Caki2 (cell line): ENCODE results near the gene KCNG4. TPM values are rescaled to one million over a fixed set of nuclear protein-coding genes. Genes with fewer than 3 reads are reported as not detected.
A peak's percentile ranks its signal among the peaks of the same experiment; 100 is the strongest.

Source experiments
- DNase-seq: peaks from one replicate; pipeline ENCODE4 v3.0.0-alpha.2; 2015; ENCODE audit warnings: low read depth
- in situ Hi-C: cut with HindIII; loops from 2 replicates; pipeline ENCODE4 v1.10.0; 2016; ENCODE audit warnings: low sequenced_read_pairs, low pct_unique_long_range_greater_than_20kb, mixed read lengths
- total RNA-seq: library from RNA; depleted of rRNA; stranded (reverse); fragments of >200 nt; shearing (Covaris generic); gene quantifications from 2 replicates; pipeline ENCODE4 v1.2.3, GENCODE V29; 2014; ENCODE audit warnings: low replicate concordance

Gene KCNG4
- total RNA-seq, 1 experiment from 2014 or later, result not detected

- in situ Hi-C loops, result no loop called here
- DNase-seq, result no peak
Measured at GRCh38 chr16:84270071-84270470, 30.3 kb upstream of the KCNG4 start.

GRCh38 chr16:84268291-84269040 is 28.7 kb upstream of the KCNG4 start:
- in situ Hi-C loops, result no loop called here
- DNase-seq, result peak; percentile 34

GRCh38 chr16:84267380-84267779 is 27.6 kb upstream of the KCNG4 start:
- no peak for DNase-seq
- in situ Hi-C loops, result no loop called here

- peak; percentile 76 for DNase-seq
- in situ Hi-C loops, result no loop called here
Measured at GRCh38 chr16:84266451-84266850, 26.6 kb upstream of the KCNG4 start.

- in situ Hi-C loops, result no loop called here
- no peak for DNase-seq
Measured at GRCh38 chr16:84262939-84263338, 23.1 kb upstream of the KCNG4 start.

GRCh38 chr16:84262031-84262430 is 22.2 kb upstream of the KCNG4 start:
- no peak for DNase-seq
- in situ Hi-C loops, result no loop called here

- in situ Hi-C loops, result no loop called here
- no peak for DNase-seq
Measured at GRCh38 chr16:84260766-84261554, 21.1 kb upstream of the KCNG4 start.

- in situ Hi-C loops, result no loop called here
- no peak for DNase-seq
Measured at GRCh38 chr16:84259691-84260090, 19.9 kb upstream of the KCNG4 start.

GRCh38 chr16:84258266-84258665 is 18.5 kb upstream of the KCNG4 start:
- no peak for DNase-seq
- in situ Hi-C loops, result no loop called here

- in situ Hi-C loops, result no loop called here
- DNase-seq, result no peak
Measured at GRCh38 chr16:84255050-84255810, 15.4 kb upstream of the KCNG4 start.

GRCh38 chr16:84254062-84254461 is 14.2 kb upstream of the KCNG4 start:
- no peak for DNase-seq
- in situ Hi-C loops, result no loop called here

GRCh38 chr16:84253173-84253572 is 13.4 kb upstream of the KCNG4 start:
- no peak for DNase-seq
- in situ Hi-C loops, result no loop called here

- DNase-seq, result no peak
- in situ Hi-C loops, result no loop called here
Measured at GRCh38 chr16:84252184-84252583, 12.4 kb upstream of the KCNG4 start.

GRCh38 chr16:84247844-84248243 is 8.0 kb upstream of the KCNG4 start:
- in situ Hi-C loops, result no loop called here
- DNase-seq, result peak; percentile 69

- in situ Hi-C loops, result no loop called here
Measured at GRCh38 chr16:84247331-84247730, 7.5 kb upstream of the KCNG4 start.

GRCh38 chr16:84246679-84247077 is 6.9 kb upstream of the KCNG4 start:
- in situ Hi-C loops, result no loop called here
- DNase-seq, result no peak

More at GRCh38 chr16:84247331-84247730, 7.5 kb upstream of the KCNG4 start:
- DNase-seq, result no peak

- DNase-seq, result no peak
- in situ Hi-C loops, result no loop called here
Measured at GRCh38 chr16:84245956-84246678, 6.3 kb upstream of the KCNG4 start.

GRCh38 chr16:84244728-84245127 is 4.9 kb upstream of the KCNG4 start:
- in situ Hi-C loops, result no loop called here

More at GRCh38 chr16:84244728-84245127, 4.9 kb upstream of the KCNG4 start:
- no peak for DNase-seq
